Kidney epithelial cell (primary cell): ENCODE results near the gene TJP2. TPM values are rescaled to one million over a fixed set of nuclear protein-coding genes. Genes with fewer than 3 reads are reported as not detected.

Experiments
- DNase-seq: peaks from one replicate; pipeline ENCODE4 v3.0.0-alpha.2; 2010; ENCODE audit warnings: low read depth
- H3K27me3 ChIP-seq: 2 replicates; pipeline ENCODE4 v1.6.0; 2011; ENCODE audit warnings: low read length; ENCODE audit not compliant: control insufficient read depth, insufficient read depth
- H3K36me3 ChIP-seq: 2 replicates; pipeline ENCODE4 v1.5.1; 2011; ENCODE audit warnings: low read length; ENCODE audit not compliant: control insufficient read depth, insufficient read depth
- H3K4me3 ChIP-seq: 2 replicates; pipeline ENCODE4 v1.5.1; 2011; ENCODE audit warnings: low read depth, mild to moderate bottlenecking, control low read depth, low read length
- CTCF ChIP-seq: IDR thresholded peaks from 2 replicates; pipeline ENCODE4 v1.5.1; 2011; ENCODE audit warnings: mild to moderate bottlenecking, moderate library complexity, low read length, control low read depth, inconsistent platforms; ENCODE audit not compliant: insufficient read depth, poor library complexity, severe bottlenecking
- total RNA-seq: library from RNA; depleted of rRNA; stranded (reverse); fragments of >200 nt; gene quantifications from 2 replicates; pipeline ENCODE4 v1.2.3, GENCODE V29; 2015

The TJP2 gene
- total RNA-seq, 1 donor from 2014 or later: 341 TPM

- no peak for DNase-seq
- Histone ChIP-seq H3K27me3 (no peaks in the 10 kb centered on the region), H3K36me3 (no peaks in the 10 kb centered on the region), H3K4me3 (no peak overlapping the region)
- TF ChIP-seq CTCF: no peak
Measured at GRCh38 chr9:69190086-69190862, 16.2 kb downstream of the TJP2 start.

- Histone ChIP-seq H3K36me3 (no peaks in the 10 kb centered on the region), H3K4me3 (no peak overlapping the region), H3K27me3 (no peaks in the 10 kb centered on the region)
- no peak for TF ChIP-seq CTCF
- DNase-seq: no peak
Measured at GRCh38 chr9:69190863-69191181, 16.7 kb downstream of the TJP2 start.

GRCh38 chr9:69191231-69191630, 17.2 kb downstream of the TJP2 start:
- no peak overlapping the region for H3K4me3 ChIP-seq
- TF ChIP-seq CTCF: no peak
- no peaks in the 10 kb centered on the region for H3K27me3 ChIP-seq
- DNase-seq: no peak
- no peaks in the 10 kb centered on the region for H3K36me3 ChIP-seq

GRCh38 chr9:69192214-69192613, 18.1 kb downstream of the TJP2 start:
- TF ChIP-seq CTCF: no peak
- H3K27me3 ChIP-seq: no peaks in the 10 kb centered on the region
- no peak overlapping the region for H3K4me3 ChIP-seq
- no peak for DNase-seq
- no peaks in the 10 kb centered on the region for H3K36me3 ChIP-seq

- H3K27me3 ChIP-seq: no peaks in the 10 kb centered on the region
- TF ChIP-seq CTCF: peak; percentile 28
- no peak for DNase-seq
- H3K36me3 ChIP-seq: no peaks in the 10 kb centered on the region
- no peak overlapping the region for H3K4me3 ChIP-seq
Measured at GRCh38 chr9:69193685-69194032, 19.6 kb downstream of the TJP2 start.
